B cell (primary cell): Measurements from ENCODE around the gene UNC79.

Experiments
- EZH2 ChIP-seq: IDR thresholded peaks from 2 replicates; pipeline ENCODE4 v1.6.1; 2012; ENCODE audit warnings: borderline replicate concordance, low read depth, mild to moderate bottlenecking, moderate library complexity, low read length; ENCODE audit not compliant: insufficient read depth, poor library complexity, severe bottlenecking
- TF ChIP-seq, protein P1 (sequence below): fragments of 200-600 bp; IDR thresholded peaks from one replicate; pipeline ENCODE4 v1.8.0; 2022; ENCODE audit warnings: antibody characterized with exemption, mild to moderate bottlenecking

DNA sequence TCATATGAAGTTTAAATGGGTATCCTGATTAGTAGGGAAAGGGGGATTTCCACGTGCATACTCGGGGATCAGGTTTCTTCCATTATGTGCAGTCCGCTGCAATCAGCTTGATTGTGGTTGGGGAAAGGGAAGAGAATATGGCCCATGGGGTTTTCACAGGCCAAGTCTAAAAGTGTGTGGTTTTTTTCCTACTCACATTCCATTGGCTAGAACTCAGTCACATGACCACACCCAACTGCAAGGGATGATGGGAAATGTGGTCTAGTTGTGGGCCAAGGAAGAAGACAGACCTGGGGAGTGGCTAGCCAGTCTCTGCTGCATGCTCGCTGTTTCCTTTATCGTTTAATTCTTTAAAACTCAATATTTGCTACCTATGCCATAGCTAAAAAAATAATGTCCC is 252.5 kb downstream of the UNC79 start:
- TF ChIP-seq, protein P1, sequence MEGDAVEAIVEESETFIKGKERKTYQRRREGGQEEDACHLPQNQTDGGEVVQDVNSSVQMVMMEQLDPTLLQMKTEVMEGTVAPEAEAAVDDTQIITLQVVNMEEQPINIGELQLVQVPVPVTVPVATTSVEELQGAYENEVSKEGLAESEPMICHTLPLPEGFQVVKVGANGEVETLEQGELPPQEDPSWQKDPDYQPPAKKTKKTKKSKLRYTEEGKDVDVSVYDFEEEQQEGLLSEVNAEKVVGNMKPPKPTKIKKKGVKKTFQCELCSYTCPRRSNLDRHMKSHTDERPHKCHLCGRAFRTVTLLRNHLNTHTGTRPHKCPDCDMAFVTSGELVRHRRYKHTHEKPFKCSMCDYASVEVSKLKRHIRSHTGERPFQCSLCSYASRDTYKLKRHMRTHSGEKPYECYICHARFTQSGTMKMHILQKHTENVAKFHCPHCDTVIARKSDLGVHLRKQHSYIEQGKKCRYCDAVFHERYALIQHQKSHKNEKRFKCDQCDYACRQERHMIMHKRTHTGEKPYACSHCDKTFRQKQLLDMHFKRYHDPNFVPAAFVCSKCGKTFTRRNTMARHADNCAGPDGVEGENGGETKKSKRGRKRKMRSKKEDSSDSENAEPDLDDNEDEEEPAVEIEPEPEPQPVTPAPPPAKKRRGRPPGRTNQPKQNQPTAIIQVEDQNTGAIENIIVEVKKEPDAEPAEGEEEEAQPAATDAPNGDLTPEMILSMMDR, result no peak
- no peak for TF ChIP-seq EZH2
